ENCODE data around the gene DAD1. TPM values are rescaled to one million over a fixed set of nuclear protein-coding genes. Genes with fewer than 3 reads are reported as not detected.

The DAD1 gene
- polyA plus RNA-seq, 1 donor from 2014 or later = 420 TPM

DNA sequence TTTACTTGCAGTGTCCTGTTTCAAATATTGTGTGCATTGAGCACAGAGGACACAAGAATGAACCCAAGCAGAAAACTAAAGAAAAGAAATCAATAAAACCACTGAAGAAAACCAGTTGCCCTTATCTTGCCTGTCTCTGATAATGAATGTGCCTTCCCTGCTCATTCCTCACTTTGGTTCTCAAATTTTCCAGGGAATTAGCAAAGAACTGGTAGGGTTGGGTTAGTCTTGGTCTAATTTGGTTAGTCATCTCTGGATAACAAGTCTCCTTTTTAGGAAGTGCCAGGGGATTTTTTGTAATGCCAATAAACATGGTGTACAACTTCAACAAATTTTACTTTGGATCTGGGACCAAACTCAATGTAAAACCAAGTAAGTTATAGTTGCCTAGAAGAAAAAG lies 65.7 kb downstream of the DAD1 start:
- Mint-ChIP-seq H3K9me3 (no peaks in the 10 kb centered on the region), H3K4me1 (peaks cover 62 to 79% (median 79%) of the 10 kb centered on the region in 3 donors), H3K27ac (peak overlapping the region; percentile 18 to 96 (median 72)), H3K36me3 (no peaks in the 10 kb centered on the region), H3K27me3 (peaks cover 1% of the 10 kb centered on the region), H3K4me3 (peak overlapping the region in 2 of 4 donors; percentile 61)

DNA sequence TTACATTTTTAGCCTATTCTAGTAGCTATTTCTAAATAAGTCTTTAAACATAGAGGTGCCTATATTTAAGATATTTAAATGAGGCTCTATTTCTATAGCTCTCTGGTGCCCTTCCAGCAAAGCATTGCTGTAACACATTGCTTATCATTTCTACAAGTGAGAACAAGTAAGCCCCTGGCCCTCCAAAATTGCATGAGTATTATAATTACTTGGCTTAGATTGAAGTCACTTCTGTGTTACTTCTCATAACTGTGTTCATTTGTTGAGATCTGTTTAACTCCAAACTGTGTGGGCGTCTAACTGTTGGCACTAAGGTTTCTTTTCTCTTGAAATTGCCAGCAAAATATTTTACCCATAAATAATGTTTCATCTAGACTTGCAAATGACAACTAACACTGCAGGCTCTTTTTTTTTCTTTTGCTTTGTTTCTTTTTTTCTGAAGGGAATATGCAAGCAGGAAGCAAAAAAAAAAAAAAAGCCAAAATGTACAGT lies 66.5 kb downstream of the DAD1 start:
- Mint-ChIP-seq H3K4me1 (peaks cover 66 to 83% (median 82%) of the 10 kb centered on the region in 3 donors), H3K27me3 (peaks cover 1% of the 10 kb centered on the region), H3K9me3 (no peaks in the 10 kb centered on the region), H3K4me3 (peak overlapping the region in 3 of 4 donors; percentile 35 to 36 (median 35)), H3K36me3 (no peaks in the 10 kb centered on the region), H3K27ac (peak overlapping the region in 2 of 3 donors; percentile 72 to 94)

DNA sequence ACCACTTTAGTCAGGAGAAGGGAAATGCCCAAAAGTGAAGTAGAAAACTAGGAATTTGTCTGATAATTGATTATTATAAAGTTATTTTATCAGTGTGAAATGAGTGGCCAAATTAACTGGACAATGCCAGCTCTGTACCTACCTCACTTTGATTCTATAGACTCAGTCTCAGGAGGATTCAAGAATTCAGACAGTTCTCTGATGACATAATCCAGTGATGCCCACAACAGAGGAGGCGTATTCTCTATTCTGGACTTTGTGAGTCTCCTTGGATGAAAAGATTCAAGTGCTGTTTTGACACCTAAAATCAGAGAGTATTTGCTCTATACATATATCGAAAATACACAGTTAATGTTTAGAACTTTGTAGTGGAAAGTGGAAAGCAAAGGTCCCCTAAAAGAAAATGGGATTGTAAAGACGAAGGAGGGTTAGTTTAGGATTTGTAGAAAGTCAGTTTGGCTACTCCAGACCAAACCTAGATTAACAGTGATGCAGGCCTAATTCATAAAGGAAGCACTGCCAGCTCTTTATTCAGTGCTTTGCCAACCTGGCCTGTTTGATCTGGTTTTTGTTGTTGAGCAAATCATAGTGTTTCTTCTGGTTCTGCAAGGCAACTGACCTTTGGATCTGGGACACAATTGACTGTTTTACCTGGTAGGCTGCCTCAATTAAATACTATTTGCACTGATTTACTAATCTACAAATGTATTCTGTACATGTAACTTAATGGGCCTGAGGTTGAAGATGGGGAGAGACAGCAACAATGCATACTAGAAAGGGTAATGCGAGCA lies 67.4 kb downstream of the DAD1 start:
- H3K9me3 Mint-ChIP-seq = no peaks in the 10 kb centered on the region
- H3K36me3 Mint-ChIP-seq = no peaks in the 10 kb centered on the region
- H3K4me3 Mint-ChIP-seq = peak overlapping the region; percentile 34 to 87 (median 51)
- peaks cover 1% of the 10 kb centered on the region for H3K27me3 Mint-ChIP-seq
- peaks cover 66 to 83% (median 83%) of the 10 kb centered on the region in 3 donors for H3K4me1 Mint-ChIP-seq
- H3K27ac Mint-ChIP-seq = peak overlapping the region; percentile 72 to 94 (median 91)

DNA sequence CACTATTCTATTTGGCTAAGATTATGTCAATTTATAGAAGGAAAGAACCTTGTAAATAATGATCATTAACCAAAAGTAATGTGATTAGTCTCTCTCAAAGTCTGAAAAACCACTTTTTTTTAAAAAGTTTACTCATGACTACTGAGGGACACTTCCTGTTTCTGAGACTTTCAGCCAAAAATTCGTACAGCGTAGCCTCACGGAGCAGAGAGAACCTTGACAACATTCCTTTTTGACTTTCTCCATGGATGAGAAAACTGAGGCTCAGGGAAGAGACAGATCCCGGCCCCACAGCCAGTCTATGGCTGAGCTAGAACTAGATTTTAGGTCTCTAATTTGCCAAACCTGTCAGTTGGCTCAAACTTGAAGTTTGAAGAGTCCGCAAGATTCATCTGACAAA lies 68.2 kb downstream of the DAD1 start:
- H3K9me3 Mint-ChIP-seq = no peaks in the 10 kb centered on the region
- peaks cover 70 to 86% (median 81%) of the 10 kb centered on the region in 3 donors for H3K4me1 Mint-ChIP-seq
- peaks cover 1% of the 10 kb centered on the region for H3K27me3 Mint-ChIP-seq
- no peaks in the 10 kb centered on the region for H3K36me3 Mint-ChIP-seq
- H3K4me3 Mint-ChIP-seq = peak overlapping the region; percentile 30 to 87 (median 51)
- H3K27ac Mint-ChIP-seq = peak overlapping the region; percentile 72 to 94 (median 91)

DNA sequence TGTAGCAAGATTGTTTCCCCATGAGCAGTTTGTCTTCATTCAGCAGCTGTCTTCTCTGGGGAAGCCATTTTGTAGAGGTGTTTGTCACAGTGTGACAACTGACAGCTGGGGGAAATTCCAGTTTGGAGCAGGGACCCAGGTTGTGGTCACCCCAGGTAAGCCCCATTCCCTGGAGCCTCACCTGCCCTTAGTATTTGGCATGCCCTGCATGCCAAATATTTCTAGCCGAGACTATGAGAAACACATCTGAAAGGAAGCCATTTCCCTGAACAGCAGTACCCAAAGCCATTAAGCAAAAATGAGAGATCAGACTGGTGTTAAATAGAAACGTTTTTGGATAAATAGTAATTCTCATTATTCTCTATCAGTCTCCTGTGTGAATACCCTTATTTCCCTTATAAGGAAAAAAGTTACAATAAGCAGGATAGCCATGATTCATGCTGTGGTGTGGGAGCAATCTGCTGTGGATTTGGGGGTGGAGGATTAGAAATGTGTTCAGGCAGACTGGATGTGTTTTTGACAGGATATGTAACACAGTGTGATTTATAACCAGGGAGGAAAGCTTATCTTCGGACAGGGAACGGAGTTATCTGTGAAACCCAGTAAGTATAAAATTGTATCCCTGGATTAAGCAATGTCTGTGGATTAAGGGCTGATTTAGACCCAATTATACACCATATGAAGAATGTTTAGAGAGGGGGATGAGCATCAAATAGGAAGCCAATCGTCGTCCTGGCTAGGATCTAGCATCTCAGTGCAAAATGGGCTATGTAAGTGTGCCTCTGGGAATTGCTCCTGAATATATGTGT lies 68.9 kb downstream of the DAD1 start:
- no peaks in the 10 kb centered on the region for H3K9me3 Mint-ChIP-seq
- H3K27ac Mint-ChIP-seq = peak overlapping the region; percentile 72 to 94 (median 91)
- peaks cover 70 to 87% (median 82%) of the 10 kb centered on the region in 3 donors for H3K4me1 Mint-ChIP-seq
- H3K27me3 Mint-ChIP-seq = peaks cover 1% of the 10 kb centered on the region
- H3K36me3 Mint-ChIP-seq = no peaks in the 10 kb centered on the region
- H3K4me3 Mint-ChIP-seq = peak overlapping the region; percentile 30 to 87 (median 51)

DNA sequence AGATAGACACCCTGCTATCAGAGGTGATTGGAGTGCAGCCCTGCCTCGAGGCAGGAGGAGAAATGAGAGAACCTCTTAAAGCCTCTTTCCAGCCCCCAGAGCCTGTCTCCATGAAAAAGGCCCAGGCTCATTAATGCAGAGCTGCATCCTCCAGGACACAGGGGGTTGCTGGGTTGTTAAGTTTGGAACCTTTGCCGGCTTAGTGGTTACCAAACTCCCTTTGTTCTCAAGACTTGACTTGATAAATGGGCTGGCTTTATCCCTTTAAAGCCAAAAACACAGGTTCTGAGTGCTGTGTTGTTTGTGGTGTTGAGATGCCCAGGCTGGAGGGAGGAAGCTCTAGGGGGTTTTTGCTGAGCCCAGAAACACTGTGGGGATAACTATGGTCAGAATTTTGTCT lies 71.0 kb downstream of the DAD1 start:
- peak overlapping the region in 3 of 4 donors; percentile 20 to 62 (median 42) for H3K4me3 Mint-ChIP-seq

DNA sequence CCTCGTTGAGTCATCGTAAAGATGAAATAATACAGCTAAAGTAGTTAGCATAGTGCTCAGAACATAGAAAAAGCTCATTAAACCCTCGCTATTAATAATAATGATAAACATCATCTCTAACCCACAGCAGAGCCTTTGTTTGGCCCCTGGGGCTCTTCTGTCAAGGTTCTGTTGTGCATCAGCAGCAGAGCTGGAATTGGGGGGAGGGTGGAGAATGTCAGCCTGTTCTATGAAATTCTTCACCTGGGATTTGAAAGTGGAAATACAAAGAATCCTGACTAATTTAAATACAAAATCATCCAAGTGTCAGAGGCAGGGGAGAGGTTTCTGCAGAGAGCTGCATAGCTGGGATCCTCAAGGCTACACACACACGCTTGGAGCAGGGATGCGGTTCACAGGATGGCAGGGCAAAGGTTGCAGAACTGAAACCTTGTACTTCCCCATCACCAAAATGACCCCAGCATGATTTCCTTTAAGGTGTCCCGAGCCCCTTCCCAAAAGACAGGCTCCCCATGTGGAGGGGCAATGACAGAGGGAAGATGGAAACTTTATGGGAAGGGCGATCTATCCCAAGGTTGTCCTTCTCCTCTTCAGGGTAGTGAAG lies 71.8 kb downstream of the DAD1 start:
- Mint-ChIP-seq H3K9me3 (no peaks in the 10 kb centered on the region), H3K4me3 (peak overlapping the region in 2 of 4 donors; percentile 17 to 81)

More for the DNA sequence above, 71.0 kb downstream of the DAD1 start:
- Mint-ChIP-seq H3K27ac (peak overlapping the region; percentile 28 to 84 (median 69)), H3K9me3 (no peaks in the 10 kb centered on the region), H3K4me1 (peaks cover 60 to 78% (median 71%) of the 10 kb centered on the region in 3 donors), H3K36me3 (no peaks in the 10 kb centered on the region), H3K27me3 (peaks cover 1% of the 10 kb centered on the region)

DNA sequence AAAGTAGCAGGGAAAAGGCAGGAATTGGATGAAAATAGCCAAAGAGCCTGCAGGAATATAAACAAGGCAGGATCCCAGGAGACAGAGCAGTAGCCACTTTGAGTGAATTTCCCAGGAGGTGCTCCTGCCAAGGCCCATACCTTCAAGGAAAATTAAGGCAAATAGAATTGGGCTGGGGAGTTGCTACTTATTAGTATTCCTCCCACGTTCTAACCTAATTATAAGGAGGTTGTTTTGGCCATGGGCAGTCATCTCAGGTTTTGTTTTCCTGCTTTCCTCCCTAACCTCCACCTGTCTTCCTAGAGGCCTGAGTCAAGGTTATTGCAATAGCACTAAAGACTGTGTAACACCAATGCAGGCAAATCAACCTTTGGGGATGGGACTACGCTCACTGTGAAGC lies 73.1 kb downstream of the DAD1 start:
- peaks cover 1% of the 10 kb centered on the region for H3K27me3 Mint-ChIP-seq
- peak overlapping the region in 2 of 3 donors; percentile 28 to 84 for H3K27ac Mint-ChIP-seq
- H3K9me3 Mint-ChIP-seq = no peaks in the 10 kb centered on the region
- peaks cover 56 to 74% (median 67%) of the 10 kb centered on the region in 3 donors for H3K4me1 Mint-ChIP-seq
- H3K36me3 Mint-ChIP-seq = peaks cover 2% of the 10 kb centered on the region
- H3K4me3 Mint-ChIP-seq = peak overlapping the region in 3 of 4 donors; percentile 11 to 81 (median 11)

More for the DNA sequence above, 71.8 kb downstream of the DAD1 start:
- Mint-ChIP-seq H3K4me1 (peaks cover 58 to 74% (median 70%) of the 10 kb centered on the region in 3 donors), H3K36me3 (no peaks in the 10 kb centered on the region), H3K27me3 (peaks cover 1% of the 10 kb centered on the region), H3K27ac (peak overlapping the region; percentile 28 to 84 (median 69))

Other genes with a start within 250 kb of the DAD1 start
- 9.0 TPM for gene ABHD4, start 9.1 kb upstream of the DAD1 start, polyA plus RNA-seq
- gene OR6J1, start 55.1 kb upstream of the DAD1 start, polyA plus RNA-seq = not detected
- gene OXA1L, start 177.5 kb upstream of the DAD1 start, polyA plus RNA-seq = 60.7 TPM
- 24.0 TPM for gene SLC7A7, start 226.2 kb upstream of the DAD1 start, polyA plus RNA-seq
- 200 TPM for gene MRPL52, start 240.7 kb upstream of the DAD1 start, polyA plus RNA-seq
- gene MMP14, start 247.4 kb upstream of the DAD1 start, polyA plus RNA-seq = not detected